ENCODE measurements around the gene SMC6. TPM values are rescaled to one million over a fixed set of nuclear protein-coding genes. Genes with fewer than 3 reads are reported as not detected.

Gene SMC6
- total RNA-seq, 5 donors from 2014 or later (not counting 1 experiment from before 2014, with no cell fraction given) = 14.1 to 22.8 (median 18.1) TPM

- Mint-ChIP-seq H3K36me3 (no peaks in the 10 kb centered on the region), H3K27ac (no peak overlapping the region), H3K4me1 (no peaks in the 10 kb centered on the region), H3K9me3 (no peaks in the 10 kb centered on the region), H3K4me3 (no peak overlapping the region), H3K27me3 (peaks cover 7 to 12% of the 10 kb centered on the region in 2 donors)
- DNase-seq = no peak
- H3K27ac ChIP-seq (ENCODE audit: low read length) = no peak overlapping the region
- H3K4me3 ChIP-seq (ENCODE audit: control insufficient read depth in 1 of 2, extremely low read depth in 1 of 2, low read length in 1 of 2) = no peak overlapping the region
- H3K36me3 ChIP-seq (ENCODE audit: control insufficient read depth in 2 of 2, extremely low read depth in 1 of 2, insufficient read depth in 1 of 2, low read length in 1 of 2) = no peaks in the 10 kb centered on the region
- ChIA-PET CTCF (no interaction called here), POLR2A (no interaction called here)
- no peak for ATAC-seq (replicated peaks in 1 of 4)
- no peaks in the 10 kb centered on the region for H3K9me3 ChIP-seq
- WGBS (ENCODE audit: insufficient coverage) = no CpG with 5 or more reads among the region's 1 CpG
- H3K4me1 ChIP-seq (ENCODE audit: control insufficient read depth in 1 of 2, extremely low read depth in 1 of 2, insufficient read depth in 2 of 2, low read length in 2 of 2) = no peaks in the 10 kb centered on the region
- H3K27me3 ChIP-seq (replicated peaks in 1 of 2; ENCODE audit: control insufficient read depth in 2 of 2, extremely low read depth in 1 of 2, insufficient read depth in 2 of 2, low read length in 1 of 2) = peaks cover 0 to 10% of the 10 kb centered on the region in 2 experiments
Measured at GRCh38 chr2:17615147-17615546, 138.5 kb downstream of the SMC6 start.

GRCh38 chr2:17614174-17614930 is 139.3 kb downstream of the SMC6 start:
- Histone ChIP-seq H3K36me3 (ENCODE audit: control insufficient read depth in 2 of 2, extremely low read depth in 1 of 2, insufficient read depth in 1 of 2, low read length in 1 of 2) (no peaks in the 10 kb centered on the region), H3K27me3 (replicated peaks in 1 of 2; ENCODE audit: control insufficient read depth in 2 of 2, extremely low read depth in 1 of 2, insufficient read depth in 2 of 2, low read length in 1 of 2) (peaks cover 0 to 8% of the 10 kb centered on the region in 2 experiments), H3K9me3 (no peaks in the 10 kb centered on the region), H3K27ac (ENCODE audit: low read length) (no peak overlapping the region), H3K4me1 (ENCODE audit: control insufficient read depth in 1 of 2, extremely low read depth in 1 of 2, insufficient read depth in 2 of 2, low read length in 2 of 2) (no peaks in the 10 kb centered on the region), H3K4me3 (ENCODE audit: control insufficient read depth in 1 of 2, extremely low read depth in 1 of 2, low read length in 1 of 2) (no peak overlapping the region)
- ChIA-PET CTCF (interaction anchor here in 1 of 2 donors (0.5 kb wide), 1 partner anchor 25 kb away, joined by 8 read pairs; no protein-coding TSS in a partner anchor), POLR2A (no interaction called here)
- WGBS (ENCODE audit: insufficient coverage) = 70% methylated on average over 4 of the region's 4 CpGs
- Mint-ChIP-seq H3K27me3 (peaks cover 5 to 6% of the 10 kb centered on the region in 2 donors), H3K4me3 (no peak overlapping the region), H3K4me1 (no peaks in the 10 kb centered on the region), H3K9me3 (no peaks in the 10 kb centered on the region), H3K27ac (no peak overlapping the region), H3K36me3 (no peaks in the 10 kb centered on the region)
- ATAC-seq (replicated peaks in 1 of 4) (no peak), DNase-seq (no peak)

Other genes starting within 250 kb of the SMC6 start
- not detected for gene RAD51AP2, start 235.4 kb downstream of the SMC6 start, total RNA-seq
- gene VSNL1, start 213.1 kb downstream of the SMC6 start, total RNA-seq = under 1 TPM in 1 of 5 donors, not detected in 4; 0.22 TPM
- gene GEN1, start 328 bp upstream of the SMC6 start, total RNA-seq = 1 to 10 TPM; 7.6 to 9.2 (median 7.7) TPM
- not detected for gene MSGN1, start 62.6 kb upstream of the SMC6 start, total RNA-seq
- gene KCNS3, start 124.9 kb upstream of the SMC6 start, total RNA-seq = under 1 TPM in 1 of 5 donors, not detected in 4; 0.22 TPM